Activated T-helper 1 cell treated with anti-CD3 and anti-CD28 coated beads, Interleukin-2, amount 50 U/mL, for 16 hours (primary cell): ENCODE measurements around the gene ANKIB1.
"Not testable (repeated sequence)": the region's sequence is repeated elsewhere in the genome, so short reads cannot be mapped to it uniquely, and the experiment has no call there.

Experiments used
- DNase-seq, 2 donors: peaks; one replicate each; pipeline ENCODE4 v3.0.0-alpha.2; 2020; ENCODE audit warnings: low read depth in 1 of 2, low spot score in 1 of 2

The ANKIB1 gene

GRCh38 chr7:92245487-92246359 is at the start of gene ANKIB1, which contains the start of gene KRIT1:
ANKIB1 (plus strand) TSS chr7:92245974; CDS start chr7:92294979, 49,005 bp downstream.
KRIT1 (minus strand) TSS chr7:92245914; CDS start chr7:92242135, 3,779 bp downstream.
- DNase-seq: peak; percentile 72 to 79

GRCh38 chr7:92200791-92201190 is 45.0 kb upstream of the ANKIB1 start:
- no peak for DNase-seq

GRCh38 chr7:92205987-92206386 is 39.8 kb upstream of the ANKIB1 start:
- DNase-seq: no peak

GRCh38 chr7:92206672-92207071 is 39.1 kb upstream of the ANKIB1 start:
- no peak for DNase-seq

GRCh38 chr7:92221766-92222165 is 24.0 kb upstream of the ANKIB1 start:
- DNase-seq: no peak

- no peak for DNase-seq
These were observed 18.8 kb upstream of the ANKIB1 start for GRCh38 chr7:92226981-92227380.

- no peak for DNase-seq
These were observed 17.7 kb upstream of the ANKIB1 start for GRCh38 chr7:92228100-92228499.

- DNase-seq: no peak
These were observed 17.0 kb upstream of the ANKIB1 start for GRCh38 chr7:92228742-92229141.

- DNase-seq: no peak
These were observed 15.2 kb upstream of the ANKIB1 start for GRCh38 chr7:92230547-92230946.

- no peak for DNase-seq
These were observed 2.8 kb upstream of the ANKIB1 start for GRCh38 chr7:92242972-92243371.

GRCh38 chr7:92244808-92245486 is 827 bp upstream of the ANKIB1 start:
- no peak for DNase-seq

- DNase-seq: no peak
These were observed 757 bp downstream of the ANKIB1 start for GRCh38 chr7:92246360-92247101.

GRCh38 chr7:92250603-92251002 is 4.8 kb downstream of the ANKIB1 start:
- DNase-seq: no peak

- DNase-seq: no peak
These were observed 5.4 kb downstream of the ANKIB1 start for GRCh38 chr7:92251181-92251580.

- DNase-seq: no peak
These were observed 7.5 kb downstream of the ANKIB1 start for GRCh38 chr7:92253251-92253650.

GRCh38 chr7:92254800-92255199 is 9.0 kb downstream of the ANKIB1 start:
- DNase-seq: not testable (repeated sequence)

GRCh38 chr7:92255308-92255707 is 9.5 kb downstream of the ANKIB1 start:
- no peak for DNase-seq

GRCh38 chr7:92259062-92259461 is 13.3 kb downstream of the ANKIB1 start:
- no peak for DNase-seq

- DNase-seq: no peak
These were observed 14.0 kb downstream of the ANKIB1 start for GRCh38 chr7:92259610-92260247.

GRCh38 chr7:92260248-92260781 is 14.5 kb downstream of the ANKIB1 start:
- no peak for DNase-seq
